GM12873 (cell line): Measurements from ENCODE around the gene CDH11.

ENCODE experiments used
- CTCF ChIP-seq: IDR thresholded peaks from 2 replicates; pipeline ENCODE4 v1.5.1; 2012; ENCODE audit warnings: low read depth, mild to moderate bottlenecking, moderate library complexity, low read length, control low read depth; ENCODE audit not compliant: insufficient read depth; ENCODE audit errors: missing control alignments

CDH11 gene

GRCh38 chr16:64969221-64969620 lies 152.6 kb downstream of the CDH11 start:
- no peak for TF ChIP-seq CTCF

- TF ChIP-seq CTCF = no peak
Measured at GRCh38 chr16:64968539-64968938, 153.3 kb downstream of the CDH11 start.

DNA sequence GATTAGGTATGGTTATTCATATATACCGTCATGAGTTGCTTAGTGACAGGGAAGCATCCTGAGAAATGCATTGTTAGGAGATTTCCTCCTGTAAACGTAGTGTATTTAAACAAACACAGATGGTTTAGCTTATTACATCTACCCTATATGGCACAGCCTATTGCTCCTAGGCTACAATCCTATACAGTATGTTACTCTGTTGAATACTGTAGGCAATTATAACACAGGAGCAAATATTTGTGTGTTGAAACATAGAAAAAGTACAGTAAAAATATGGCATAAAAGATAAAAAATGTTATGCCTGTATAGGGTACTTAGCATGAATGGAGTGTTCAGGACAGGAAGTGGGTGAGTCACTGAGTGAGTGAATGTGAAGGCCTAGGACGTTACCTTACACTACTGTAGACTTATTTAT lies 157.7 kb downstream of the CDH11 start:
- TF ChIP-seq CTCF = no peak

GRCh38 chr16:64962786-64963185 lies 159.1 kb downstream of the CDH11 start:
- no peak for TF ChIP-seq CTCF

- no peak for TF ChIP-seq CTCF
Measured at GRCh38 chr16:64957246-64957645, 164.6 kb downstream of the CDH11 start.

- TF ChIP-seq CTCF = no peak
Measured at GRCh38 chr16:64952177-64952576, 169.7 kb downstream of the CDH11 start.

- TF ChIP-seq CTCF = no peak
Measured at GRCh38 chr16:64951193-64951592, 170.7 kb downstream of the CDH11 start.
